PC-9 (cell line): ENCODE results near the gene HEG1.

Experiments
- CTCF ChIP-seq: fragments of 200-600 bp; sonication (generic); conservative IDR thresholded peaks from 2 replicates; pipeline ENCODE4 v1.6.1; 2017; ENCODE audit warnings: mixed run types, antibody characterized with exemption, mild to moderate bottlenecking, moderate library complexity
- EZH2 ChIP-seq: fragments of 200-600 bp; sonication (generic); IDR thresholded peaks from 2 replicates; pipeline ENCODE4 v1.8.0; 2017; ENCODE audit warnings: antibody characterized with exemption, low read depth

- TF ChIP-seq CTCF: no peak
- TF ChIP-seq EZH2: no peak
These were observed 12.1 kb downstream of the HEG1 start for GRCh38 chr3:125043599-125044151.
